B cell (primary cell): ENCODE data around the gene ABCB6. TPM values are rescaled to one million over a fixed set of nuclear protein-coding genes. Genes with fewer than 3 reads are reported as not detected.

Source experiments
- ATAC-seq: fragments of 200-7000 bp; cut with Tn5 transposase; one replicate; pipeline ENCODE4 v1.10.0; 2021; ENCODE audit warnings: low read depth, mild to moderate bottlenecking, moderate number of reproducible peaks, moderate library complexity
- CTCF ChIA-PET: fragments of 350-600 bp; sonication (Branson Sonifier 250); formaldehyde crosslinking; loops from one replicate; lab custom pipeline; 2021; ENCODE audit warnings: antibody characterized with exemption, inconsistent platforms; lab: Charles Lee
- POLR2A ChIA-PET: fragments of 350-600 bp; sonication (Branson Sonifier 250); formaldehyde crosslinking; loops from one replicate; lab custom pipeline; 2021; ENCODE audit warnings: antibody characterized with exemption; lab: Charles Lee
- DNase-seq: peaks from one replicate; pipeline ENCODE4 v3.0.0; 2013
- H2AFZ ChIP-seq: 2 replicates; pipeline ENCODE4 v1.6.1; 2012; ENCODE audit warnings: mild to moderate bottlenecking, low read depth, low read length; ENCODE audit not compliant: insufficient read depth, poor library complexity, severe bottlenecking
- H3K27ac ChIP-seq, 2 donors: 1 replicate in 1 of 2; 2 replicates in 1 of 2; pipeline ENCODE4 v1.5.1; 2012 to 2013; ENCODE audit warnings: low read length in 2 of 2, mild to moderate bottlenecking in 2 of 2, moderate library complexity in 1 of 2
- H3K27me3 ChIP-seq, 4 experiments: fragments of 200-600 bp in 1 of 4; sonication (generic) in 1 of 4; replicated peaks in 1 of 4; 1 replicate in 2 of 4; 2 replicates in 2 of 4; pipeline versions ENCODE4 v1.6.1 to v1.7.0; 2013 to 2016; ENCODE audit warnings: low read length in 3 of 4, mild to moderate bottlenecking in 2 of 4, mixed read lengths in 1 of 4, moderate library complexity in 1 of 4; ENCODE audit not compliant: insufficient read depth in 4 of 4, control insufficient read depth in 3 of 4; ENCODE audit errors: control extremely low read depth in 1 of 4
- H3K36me3 ChIP-seq, 2 experiments: replicated peaks in 1 of 2; 1 replicate in 1 of 2; 2 replicates in 1 of 2; pipeline versions ENCODE4 v1.6.1 to v1.7.1; 2013; ENCODE audit warnings: low read length in 1 of 2; ENCODE audit not compliant: insufficient read depth in 2 of 2, control insufficient read depth in 1 of 2; ENCODE audit errors: control extremely low read depth in 1 of 2, extremely low read depth in 1 of 2
- H3K4me1 ChIP-seq, 2 donors: fragments of 200-600 bp in 1 of 2; sonication (generic) in 1 of 2; 1 replicate in 1 of 2; 2 replicates in 1 of 2; pipeline versions ENCODE4 v1.5.1 to v1.6.1; 2013 to 2017; ENCODE audit warnings: low read length in 2 of 2; ENCODE audit not compliant: control insufficient read depth in 2 of 2, insufficient read depth in 2 of 2
- H3K4me2 ChIP-seq: replicated peaks from 2 replicates; pipeline ENCODE3; 2012; ENCODE audit warnings: mild to moderate bottlenecking, low read depth, low read length; ENCODE audit not compliant: poor library complexity, severe bottlenecking
- H3K4me3 ChIP-seq, 5 experiments: fragments of 200-600 bp in 1 of 5; sonication (generic) in 1 of 5; 1 replicate in 3 of 5; 2 replicates in 2 of 5; pipeline versions ENCODE4 v1.5.1 to v1.7.0; 2011 to 2016; ENCODE audit warnings: low read length in 4 of 5, mild to moderate bottlenecking in 4 of 5, low read depth in 2 of 5, control low read depth in 1 of 5, moderate library complexity in 1 of 5; ENCODE audit not compliant: insufficient read depth in 1 of 5; ENCODE audit errors: control extremely low read depth in 1 of 5, extremely low read depth in 1 of 5
- H3K79me2 ChIP-seq: fragments of 200-600 bp; sonication (generic); one replicate; pipeline ENCODE4 v1.6.0; 2016; ENCODE audit warnings: low read length; ENCODE audit not compliant: control insufficient read depth, insufficient read depth
- H3K9ac ChIP-seq: fragments of 200-600 bp; sonication (generic); 2 replicates; pipeline ENCODE4 v1.6.1; 2017; ENCODE audit warnings: mild to moderate bottlenecking, low read length, moderate library complexity
- H3K9me3 ChIP-seq, 3 donors: one replicate each; pipeline versions ENCODE4 v1.6.1 to v1.7.1; 2013; ENCODE audit warnings: low read length in 2 of 3; ENCODE audit not compliant: control insufficient read depth in 2 of 3, insufficient read depth in 1 of 3; ENCODE audit errors: control extremely low read depth in 1 of 3
- H4K20me1 ChIP-seq: 2 replicates; pipeline ENCODE4 v1.6.0; 2012; ENCODE audit warnings: mild to moderate bottlenecking, low read length; ENCODE audit not compliant: insufficient read depth, control insufficient read depth, poor library complexity, severe bottlenecking
- H3K27ac Mint-ChIP-seq: one replicate; pipeline ENCODE4 v1.8.0; 2021; ENCODE audit warnings: mixed read lengths
- H3K27me3 Mint-ChIP-seq: one replicate; pipeline ENCODE4 v1.8.0; 2021; ENCODE audit warnings: mixed read lengths
- H3K4me1 Mint-ChIP-seq: one replicate; pipeline ENCODE4 v1.8.0; 2021; ENCODE audit warnings: mixed read lengths
- H3K4me3 Mint-ChIP-seq: one replicate; pipeline ENCODE4 v1.8.0; 2021; ENCODE audit warnings: mixed read lengths
- H3K9me3 Mint-ChIP-seq: one replicate; pipeline ENCODE4 v1.8.0; 2022; ENCODE audit warnings: mixed read lengths; ENCODE audit not compliant: insufficient read depth
- EZH2 ChIP-seq: IDR thresholded peaks from 2 replicates; pipeline ENCODE4 v1.6.1; 2012; ENCODE audit warnings: borderline replicate concordance, low read depth, mild to moderate bottlenecking, moderate library complexity, low read length; ENCODE audit not compliant: insufficient read depth, poor library complexity, severe bottlenecking
- WGBS: methylation state at CpG from one replicate; pipeline ENCODE4 v1.1.5; 2013; ENCODE audit warnings: missing lambda C conversion rate; ENCODE audit not compliant: insufficient coverage; 5-methylcytosine and 5-hydroxymethylcytosine counted together
- intact Hi-C: fragments of 100-400 bp; cut with micrococcal nuclease; formaldehyde crosslinking; loops from one replicate; pipeline ENCODE4 v1.10.0; 2022
- polyA plus RNA-seq: library from polyadenylated mRNA; depleted of rRNA; stranded (reverse); fragments of >200 nt; gene quantifications from 2 replicates; pipeline ENCODE4 v1.2.3, GENCODE V29; 2012
- total RNA-seq, 2 donors: library from RNA; stranded (reverse); fragments of 120-200 nt in 1 of 2; gene quantifications; 1 replicate in 1 of 2; 2 replicates in 1 of 2; pipeline versions ENCODE4 v1.2.3 to v1.2.4, GENCODE V29; 2013 to 2022
- TF ChIP-seq, protein P1 (sequence below): fragments of 200-600 bp; IDR thresholded peaks from one replicate; pipeline ENCODE4 v1.8.0; 2022; ENCODE audit warnings: antibody characterized with exemption, mild to moderate bottlenecking

The ABCB6 gene
- total and polyA plus RNA-seq, 2 donors (not counting 1 experiment from before 2014, with no cell fraction given): 10.5 to 15.3 TPM

DNA sequence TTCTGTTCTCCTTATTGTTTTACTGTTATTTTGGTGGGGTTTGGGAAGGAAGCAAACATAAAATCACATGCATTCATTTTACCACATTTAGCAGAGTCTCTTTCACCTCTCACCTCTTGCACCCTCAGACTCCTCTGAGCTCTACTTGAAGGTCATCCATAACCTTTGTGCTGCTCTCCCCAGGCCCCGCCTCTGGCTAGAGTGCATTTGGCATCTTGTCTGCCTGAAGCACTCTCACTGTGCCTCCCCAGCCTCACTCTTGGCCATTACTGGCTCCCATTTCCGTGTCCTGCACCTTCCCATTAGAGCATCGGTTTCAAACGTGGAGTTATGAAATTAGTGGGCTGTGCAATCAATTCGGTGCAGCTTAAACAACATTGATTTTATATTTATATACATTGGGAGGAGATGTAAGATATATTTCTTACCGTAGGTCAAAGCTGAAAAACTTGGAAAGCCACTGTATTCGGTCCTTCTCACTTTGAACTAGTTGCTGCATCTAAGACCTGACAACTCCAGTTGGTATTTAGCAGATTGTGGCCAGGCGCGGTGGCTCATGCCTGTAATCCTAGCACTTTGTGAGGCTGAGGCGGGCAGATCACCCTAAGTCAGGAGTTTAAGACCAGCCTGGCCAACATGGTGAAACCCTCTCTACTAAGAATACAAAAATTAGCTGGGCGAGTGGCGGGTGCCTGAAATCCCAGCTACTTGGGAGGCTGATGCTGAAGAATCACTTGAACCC, 19.1 kb downstream of the ABCB6 start:
- POLR2A ChIA-PET: no interaction called here

DNA sequence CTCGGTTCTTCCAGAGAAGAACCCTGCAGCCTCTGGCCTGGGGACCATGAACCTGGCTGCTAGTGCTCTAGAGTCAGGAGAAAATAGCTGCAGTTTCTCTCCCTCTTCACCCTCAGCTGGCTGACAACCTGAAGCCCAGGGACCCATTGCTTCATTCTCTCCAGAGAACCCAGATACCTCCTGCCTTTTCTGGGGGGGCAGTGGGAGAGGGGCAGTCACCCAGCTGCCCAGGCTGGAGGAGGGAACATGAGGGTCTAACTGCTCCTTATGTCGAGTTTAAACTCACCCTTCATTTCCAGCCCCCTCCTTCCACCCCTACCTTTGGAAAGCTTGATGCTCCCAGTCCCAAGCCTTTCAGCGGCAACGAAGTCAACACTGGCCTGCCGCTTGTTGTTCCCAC, 19.8 kb downstream of the ABCB6 start:
- intact Hi-C loops: no loop called here
- ChIA-PET CTCF (interaction anchor here (0.8 kb wide), 1 partner anchor 27 kb away, joined by 3 read pairs; no protein-coding TSS in a partner anchor), POLR2A (no interaction called here)
- H3K4me3 Mint-ChIP-seq: no peak overlapping the region
- DNase-seq: no peak
- H3K27ac Mint-ChIP-seq: no peak overlapping the region
- Histone ChIP-seq H3K36me3 (no peaks in the 10 kb centered on the region), H3K9me3 (no peaks in the 10 kb centered on the region), H2AFZ (no peak overlapping the region), H3K4me2 (no peak overlapping the region), H3K79me2 (no peaks in the 10 kb centered on the region), H4K20me1 (no peaks in the 10 kb centered on the region), H3K4me3 (no peak overlapping the region), H3K27ac (no peak overlapping the region), H3K27me3 (peaks cover 0 to 3% (median 0%) of the 10 kb centered on the region in 4 experiments), H3K4me1 (no peaks in the 10 kb centered on the region), H3K9ac (no peak overlapping the region)
- WGBS: 91% methylated on average over 5 of the region's 5 CpGs
- H3K27me3 Mint-ChIP-seq: peaks cover 14% of the 10 kb centered on the region
- H3K9me3 Mint-ChIP-seq: no peaks in the 10 kb centered on the region
- ATAC-seq: no peak
- no peaks in the 10 kb centered on the region for H3K4me1 Mint-ChIP-seq
- TF ChIP-seq, protein P1, sequence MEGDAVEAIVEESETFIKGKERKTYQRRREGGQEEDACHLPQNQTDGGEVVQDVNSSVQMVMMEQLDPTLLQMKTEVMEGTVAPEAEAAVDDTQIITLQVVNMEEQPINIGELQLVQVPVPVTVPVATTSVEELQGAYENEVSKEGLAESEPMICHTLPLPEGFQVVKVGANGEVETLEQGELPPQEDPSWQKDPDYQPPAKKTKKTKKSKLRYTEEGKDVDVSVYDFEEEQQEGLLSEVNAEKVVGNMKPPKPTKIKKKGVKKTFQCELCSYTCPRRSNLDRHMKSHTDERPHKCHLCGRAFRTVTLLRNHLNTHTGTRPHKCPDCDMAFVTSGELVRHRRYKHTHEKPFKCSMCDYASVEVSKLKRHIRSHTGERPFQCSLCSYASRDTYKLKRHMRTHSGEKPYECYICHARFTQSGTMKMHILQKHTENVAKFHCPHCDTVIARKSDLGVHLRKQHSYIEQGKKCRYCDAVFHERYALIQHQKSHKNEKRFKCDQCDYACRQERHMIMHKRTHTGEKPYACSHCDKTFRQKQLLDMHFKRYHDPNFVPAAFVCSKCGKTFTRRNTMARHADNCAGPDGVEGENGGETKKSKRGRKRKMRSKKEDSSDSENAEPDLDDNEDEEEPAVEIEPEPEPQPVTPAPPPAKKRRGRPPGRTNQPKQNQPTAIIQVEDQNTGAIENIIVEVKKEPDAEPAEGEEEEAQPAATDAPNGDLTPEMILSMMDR: no peak
- TF ChIP-seq EZH2: no peak

More for the DNA sequence above, 19.1 kb downstream of the ABCB6 start:
- no peaks in the 10 kb centered on the region for H3K4me1 Mint-ChIP-seq
- H3K27me3 Mint-ChIP-seq: peaks cover 14% of the 10 kb centered on the region
- ATAC-seq (no peak), DNase-seq (no peak)
- Histone ChIP-seq H2AFZ (no peak overlapping the region), H3K79me2 (no peaks in the 10 kb centered on the region), H3K4me2 (no peak overlapping the region), H3K4me1 (no peaks in the 10 kb centered on the region), H3K4me3 (no peak overlapping the region), H3K27ac (no peak overlapping the region), H3K27me3 (peaks cover 0 to 3% (median 0%) of the 10 kb centered on the region in 4 experiments), H3K9me3 (no peaks in the 10 kb centered on the region), H4K20me1 (no peaks in the 10 kb centered on the region), H3K9ac (no peak overlapping the region), H3K36me3 (no peaks in the 10 kb centered on the region)
- CTCF ChIA-PET: interaction anchor here (0.8 kb wide), 1 partner anchor 27 kb away, joined by 3 read pairs; no protein-coding TSS in a partner anchor
- no peak overlapping the region for H3K4me3 Mint-ChIP-seq
- intact Hi-C loops: no loop called here
- 94% methylated on average over 6 of the region's 12 CpGs for WGBS
- no peaks in the 10 kb centered on the region for H3K9me3 Mint-ChIP-seq
- H3K27ac Mint-ChIP-seq: peak overlapping the region; percentile 21
- TF ChIP-seq EZH2: no peak
- TF ChIP-seq, protein P1: no peak
